Retinal pigment epithelial cell (primary cell): ENCODE results near the gene HMCN1.

Source experiments
- DNase-seq: peaks from one replicate; pipeline ENCODE4 v3.0.0-alpha.2; 2010; ENCODE audit warnings: low read depth
- H3K4me3 ChIP-seq: 2 replicates; pipeline ENCODE4 v1.5.1; 2011; ENCODE audit warnings: mild to moderate bottlenecking, low read length, control low read depth, moderate library complexity
- TF ChIP-seq, protein P1 (sequence below): conservative IDR thresholded peaks from 2 replicates; pipeline ENCODE4 v1.5.1; 2011; ENCODE audit warnings: low read depth, low read length, control low read depth, inconsistent platforms

The HMCN1 gene

DNA sequence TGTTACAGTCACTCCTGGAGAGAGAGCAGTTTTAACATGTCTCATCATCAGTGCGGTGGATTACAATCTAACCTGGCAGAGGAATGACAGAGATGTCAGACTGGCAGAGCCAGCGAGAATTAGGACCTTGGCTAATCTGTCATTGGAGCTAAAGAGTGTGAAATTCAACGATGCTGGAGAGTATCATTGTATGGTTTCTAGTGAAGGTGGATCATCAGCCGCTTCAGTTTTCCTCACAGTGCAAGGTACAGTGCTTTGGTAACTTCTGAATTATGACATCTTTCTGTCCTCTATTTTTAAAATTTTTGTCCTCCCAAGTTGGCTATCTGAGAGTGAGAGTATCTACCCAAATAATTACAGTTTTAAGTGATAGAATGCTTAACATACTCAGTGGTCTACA lies 199.4 kb downstream of the HMCN1 start:
- no peak overlapping the region for H3K4me3 ChIP-seq
- TF ChIP-seq, protein P1, sequence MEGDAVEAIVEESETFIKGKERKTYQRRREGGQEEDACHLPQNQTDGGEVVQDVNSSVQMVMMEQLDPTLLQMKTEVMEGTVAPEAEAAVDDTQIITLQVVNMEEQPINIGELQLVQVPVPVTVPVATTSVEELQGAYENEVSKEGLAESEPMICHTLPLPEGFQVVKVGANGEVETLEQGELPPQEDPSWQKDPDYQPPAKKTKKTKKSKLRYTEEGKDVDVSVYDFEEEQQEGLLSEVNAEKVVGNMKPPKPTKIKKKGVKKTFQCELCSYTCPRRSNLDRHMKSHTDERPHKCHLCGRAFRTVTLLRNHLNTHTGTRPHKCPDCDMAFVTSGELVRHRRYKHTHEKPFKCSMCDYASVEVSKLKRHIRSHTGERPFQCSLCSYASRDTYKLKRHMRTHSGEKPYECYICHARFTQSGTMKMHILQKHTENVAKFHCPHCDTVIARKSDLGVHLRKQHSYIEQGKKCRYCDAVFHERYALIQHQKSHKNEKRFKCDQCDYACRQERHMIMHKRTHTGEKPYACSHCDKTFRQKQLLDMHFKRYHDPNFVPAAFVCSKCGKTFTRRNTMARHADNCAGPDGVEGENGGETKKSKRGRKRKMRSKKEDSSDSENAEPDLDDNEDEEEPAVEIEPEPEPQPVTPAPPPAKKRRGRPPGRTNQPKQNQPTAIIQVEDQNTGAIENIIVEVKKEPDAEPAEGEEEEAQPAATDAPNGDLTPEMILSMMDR = no peak
- DNase-seq = no peak

DNA sequence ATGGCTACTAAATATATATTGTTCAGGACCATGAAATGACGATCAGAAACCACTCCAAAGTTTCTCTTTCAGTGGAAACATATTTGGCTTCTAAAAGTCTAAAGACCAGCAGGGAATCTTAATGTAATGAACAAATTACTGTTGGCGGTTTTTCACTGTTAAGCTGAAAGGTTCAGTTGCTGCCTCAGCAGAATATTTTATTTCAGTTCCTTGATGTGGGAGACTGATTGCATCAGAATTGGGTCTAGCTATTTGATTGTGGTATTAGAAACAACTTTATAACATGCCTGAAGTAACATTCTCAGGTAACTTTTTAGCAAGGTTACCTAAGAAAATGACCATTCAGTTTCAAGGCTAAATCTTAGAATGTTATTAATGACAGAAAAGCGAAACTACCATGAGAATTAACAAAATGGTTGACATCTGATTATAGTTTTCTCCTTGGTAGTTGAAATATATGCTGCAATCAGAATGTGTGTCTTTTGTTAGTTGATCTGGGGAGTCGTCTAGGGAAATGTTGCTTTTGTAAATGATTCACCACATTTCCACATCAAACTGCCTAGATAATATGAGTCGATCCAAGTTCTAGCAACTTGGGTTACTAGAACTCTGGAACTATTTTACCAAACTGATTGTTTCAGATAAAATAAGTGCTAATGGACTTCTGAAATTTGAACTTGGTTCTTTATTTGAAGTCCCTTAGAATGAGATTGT lies 200.4 kb downstream of the HMCN1 start:
- no peak for DNase-seq

DNA sequence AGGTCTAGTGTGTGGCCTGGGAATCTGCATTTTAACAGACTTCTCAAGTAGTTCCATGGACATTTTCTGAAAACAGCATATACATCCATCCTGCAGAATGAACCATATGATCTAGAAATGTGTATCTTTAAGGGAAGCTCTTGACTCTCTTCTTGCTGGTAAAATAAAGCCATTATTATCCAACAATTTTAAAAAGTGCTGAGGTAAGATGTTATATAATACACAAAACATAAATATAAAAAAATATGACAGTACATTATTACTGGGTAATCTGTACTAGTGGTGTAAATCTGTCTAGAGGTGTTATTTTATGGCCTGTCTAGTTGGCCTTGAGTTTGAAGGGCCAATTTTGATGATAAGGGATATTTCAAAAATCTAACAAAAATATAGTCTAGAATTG lies 201.2 kb downstream of the HMCN1 start:
- TF ChIP-seq, protein P1 = no peak

More for the DNA sequence above, 200.4 kb downstream of the HMCN1 start:
- TF ChIP-seq, protein P1 = no peak
- H3K4me3 ChIP-seq = no peak overlapping the region

DNA sequence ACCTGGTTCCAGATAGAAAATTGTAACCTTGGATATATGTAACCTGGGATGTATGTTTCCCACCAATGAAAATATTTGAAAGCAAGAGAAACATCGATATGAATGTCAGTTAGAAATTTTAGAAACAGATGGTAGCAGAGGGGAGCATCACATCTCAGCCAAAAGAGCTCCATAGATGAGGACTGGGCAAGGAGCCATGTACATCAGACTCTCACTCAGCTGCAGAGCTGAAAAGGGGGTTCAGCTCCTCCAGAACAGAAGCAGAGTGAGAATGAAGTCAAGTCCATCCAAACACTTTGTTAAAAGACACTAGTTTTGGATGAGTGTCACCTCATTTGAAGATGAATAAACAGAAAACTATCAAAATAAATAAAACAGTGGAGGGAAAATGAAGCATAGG lies 202.4 kb downstream of the HMCN1 start:
- TF ChIP-seq, protein P1 = no peak
- no peak overlapping the region for H3K4me3 ChIP-seq
- DNase-seq = no peak

More for the DNA sequence above, 201.2 kb downstream of the HMCN1 start:
- DNase-seq = no peak
- no peak overlapping the region for H3K4me3 ChIP-seq

DNA sequence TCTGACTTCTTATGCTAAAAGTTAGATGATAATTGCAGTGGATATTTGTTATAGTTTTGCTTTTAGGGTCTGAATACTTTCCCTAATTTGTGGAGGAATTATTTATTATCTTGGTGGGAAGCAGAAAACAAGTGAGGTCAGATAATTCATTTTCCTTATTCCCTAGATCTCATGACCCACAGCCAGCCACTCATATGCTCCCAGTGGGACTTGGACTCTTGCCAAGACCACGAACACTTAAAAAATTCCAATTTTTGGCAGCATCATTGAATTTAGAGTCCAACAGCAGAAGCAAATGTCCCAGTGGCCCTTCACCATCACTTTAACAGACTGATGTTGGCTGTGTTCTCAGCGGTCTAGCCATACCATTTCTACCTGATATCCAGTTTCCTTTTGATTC lies 204.2 kb downstream of the HMCN1 start:
- TF ChIP-seq, protein P1 = no peak
- no peak overlapping the region for H3K4me3 ChIP-seq
- DNase-seq = no peak

DNA sequence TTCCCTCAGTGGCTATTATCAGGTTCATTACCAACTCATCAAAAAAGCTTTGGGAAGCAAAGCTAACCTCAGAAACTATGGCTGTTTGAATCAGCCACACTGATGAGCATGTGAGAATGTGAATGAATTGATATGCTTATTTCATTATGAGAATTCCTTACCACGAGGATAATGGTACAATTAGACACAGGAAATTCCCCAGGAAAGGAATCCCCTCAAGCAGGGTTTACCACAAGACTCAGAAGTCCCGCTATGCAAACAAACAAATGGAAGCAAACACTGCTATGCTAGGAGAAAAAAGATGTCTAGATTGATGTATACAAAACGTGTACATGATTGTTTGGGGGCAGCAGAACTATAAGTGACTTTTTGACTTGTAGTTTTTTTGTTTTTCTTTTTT lies 205.0 kb downstream of the HMCN1 start:
- no peak overlapping the region for H3K4me3 ChIP-seq
- no peak for DNase-seq
- TF ChIP-seq, protein P1 = no peak

DNA sequence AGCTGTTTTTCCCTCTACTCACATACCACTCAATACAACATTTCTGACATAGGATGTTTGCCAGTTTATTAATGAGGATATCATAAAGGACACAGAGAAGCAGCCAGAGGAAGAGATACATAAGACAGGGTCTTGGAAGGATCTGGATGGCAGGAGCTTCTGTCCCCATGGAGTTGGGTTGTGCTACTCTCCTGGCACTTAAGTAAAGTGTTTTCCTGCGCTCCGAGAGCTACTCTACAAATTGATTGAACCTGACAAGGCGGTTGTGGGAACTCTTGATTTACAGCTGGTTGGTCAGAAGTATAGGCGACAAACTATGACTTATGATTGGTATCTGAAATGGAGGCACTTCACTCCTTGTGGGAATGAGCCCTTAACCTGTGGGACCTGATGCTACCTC lies 208.8 kb downstream of the HMCN1 start:
- TF ChIP-seq, protein P1 = no peak
- DNase-seq = no peak
- H3K4me3 ChIP-seq = no peak overlapping the region
